Measurements from ENCODE around the gene USF1.
"Not testable (repeated sequence)": the region's sequence is repeated elsewhere in the genome, so short reads cannot be mapped to it uniquely, and the experiment has no call there.

USF1 gene

DNA sequence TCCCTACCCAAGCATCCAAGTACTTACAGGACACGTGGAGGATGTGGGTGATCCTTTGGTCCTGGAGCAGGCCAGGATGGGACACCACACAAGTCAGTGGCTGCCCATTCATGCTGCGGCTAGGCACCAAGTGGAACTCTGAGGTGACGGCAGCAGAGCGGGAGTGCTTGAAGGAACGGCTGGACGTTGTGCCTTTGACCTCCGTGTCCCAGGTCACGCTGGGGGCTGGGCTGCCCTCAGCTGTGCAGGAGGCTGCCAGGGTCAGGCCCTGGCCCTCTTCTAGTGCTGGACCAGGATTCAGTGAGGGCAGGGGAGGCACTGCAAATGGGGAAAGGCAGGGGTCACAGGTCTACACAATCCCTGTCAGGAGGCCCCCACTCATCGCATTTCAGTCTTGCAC lies 31.6 kb upstream of the USF1 start:
- DNase-seq = no peak

DNA sequence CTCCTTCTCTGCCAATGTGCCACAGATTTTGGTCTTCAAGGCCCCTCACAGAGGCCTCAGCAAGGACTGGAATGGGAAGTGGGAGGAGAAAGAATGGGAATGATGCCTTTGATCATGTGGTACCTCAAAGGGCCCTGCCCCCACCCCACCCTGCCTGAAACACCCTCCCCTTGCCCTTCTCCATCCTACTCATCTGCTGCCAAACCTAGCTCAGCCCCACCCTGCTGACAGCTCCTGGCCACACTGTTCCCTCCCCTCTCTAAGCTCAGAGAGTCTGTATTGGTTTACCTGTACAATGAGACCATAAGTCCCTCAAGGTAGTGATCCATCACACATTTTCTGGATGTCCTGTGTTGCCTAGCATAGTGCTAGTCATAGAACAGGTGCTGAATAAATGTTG lies 30.6 kb upstream of the USF1 start:
- DNase-seq = no peak

DNA sequence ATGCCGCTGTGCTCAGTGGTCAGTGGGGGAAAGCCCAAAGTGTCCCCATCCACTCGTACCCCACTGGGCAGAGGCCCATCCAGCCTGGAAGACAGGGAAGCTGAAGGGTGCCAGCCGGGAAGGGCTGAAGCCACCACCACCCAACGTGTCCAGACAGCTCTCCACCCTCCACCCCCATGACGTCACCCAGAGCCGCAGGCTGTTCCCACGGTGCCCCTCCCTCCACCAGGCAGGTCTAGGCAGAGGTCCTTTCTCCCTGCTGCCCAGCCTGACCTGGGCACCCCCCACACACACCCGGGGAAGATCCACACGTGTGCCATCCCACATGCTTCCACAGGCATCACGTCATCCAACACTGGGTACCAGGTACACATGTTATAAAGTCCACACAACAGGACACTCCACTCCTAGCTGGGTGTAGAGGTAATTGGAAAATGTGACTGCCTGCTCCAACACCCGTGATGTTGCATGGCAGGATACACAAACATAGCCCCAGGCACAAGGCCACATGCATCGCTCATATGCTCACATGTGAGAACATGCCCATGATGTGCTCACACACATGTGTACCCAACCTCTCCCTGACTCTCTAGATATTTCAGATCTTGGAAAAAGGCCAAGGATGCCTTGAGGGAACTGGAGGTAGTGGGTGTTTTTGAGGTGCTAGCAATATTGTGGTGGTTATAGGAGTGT lies 29.0 kb upstream of the USF1 start:
- DNase-seq = no peak

DNA sequence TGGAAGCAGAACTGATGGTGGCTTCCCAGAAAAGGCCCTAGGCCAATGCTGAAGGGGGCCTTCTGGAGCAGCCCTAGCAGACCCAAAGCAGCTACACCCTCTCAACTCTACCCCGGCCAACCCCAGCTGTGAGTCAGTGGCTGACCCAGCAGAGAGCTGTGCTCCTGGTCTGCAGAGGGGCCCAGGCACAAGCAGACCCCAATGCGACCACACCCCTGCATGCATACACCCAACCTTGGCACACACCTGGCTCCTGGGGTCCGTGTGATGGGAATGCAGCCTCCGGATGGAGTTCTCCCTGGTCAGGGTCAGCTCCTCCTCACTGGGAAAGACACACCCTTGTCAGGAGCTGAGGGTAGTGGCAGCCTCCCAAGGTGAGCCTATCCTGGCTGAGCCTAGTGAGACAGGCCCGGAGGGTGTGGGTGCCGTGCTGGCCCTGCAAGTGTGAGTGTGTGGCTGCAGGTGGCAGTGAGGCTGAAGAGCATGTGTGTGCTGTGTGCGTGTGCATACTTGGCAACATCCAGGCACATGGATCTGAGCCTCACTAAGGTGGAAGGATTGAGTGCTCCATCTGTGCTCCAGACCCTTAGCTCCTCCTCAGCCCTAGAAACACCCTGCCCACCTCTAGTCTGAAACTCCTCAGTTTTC lies 27.8 kb upstream of the USF1 start:
- DNase-seq = no peak

DNA sequence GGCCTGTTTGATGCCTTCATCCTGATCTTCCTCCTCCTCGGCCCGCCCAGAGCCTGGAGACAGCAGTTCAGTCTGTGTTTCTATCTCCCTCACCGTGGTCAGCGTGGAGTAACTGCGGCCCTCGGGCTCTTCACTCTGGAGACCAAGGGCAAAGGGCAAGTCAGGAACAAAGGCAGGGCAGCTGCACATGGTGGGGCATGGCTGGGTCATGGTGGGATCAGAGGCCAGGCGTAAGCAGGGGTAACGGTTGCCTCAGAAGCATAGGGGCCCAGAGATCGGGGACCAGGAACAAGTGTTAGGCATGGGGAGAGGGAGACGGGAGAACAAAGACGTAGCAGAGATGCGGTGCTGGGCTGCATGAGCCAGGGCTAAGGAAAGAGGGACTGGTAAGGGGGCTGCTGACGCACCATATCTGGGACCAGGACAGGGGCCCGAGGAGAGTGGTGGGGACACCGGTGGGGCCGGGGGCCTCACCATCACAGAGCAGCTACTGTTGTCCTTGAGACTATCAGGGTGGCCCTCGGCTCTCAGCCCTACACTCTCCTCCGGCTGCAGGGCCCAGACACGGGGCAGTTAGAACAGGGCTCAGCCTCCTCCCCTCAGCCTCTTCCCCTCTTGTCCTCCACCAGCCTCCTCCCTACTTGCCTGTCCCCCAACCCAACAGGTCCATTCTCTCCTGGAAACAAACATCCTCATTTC lies 27.1 kb upstream of the USF1 start:
- DNase-seq = no peak

DNA sequence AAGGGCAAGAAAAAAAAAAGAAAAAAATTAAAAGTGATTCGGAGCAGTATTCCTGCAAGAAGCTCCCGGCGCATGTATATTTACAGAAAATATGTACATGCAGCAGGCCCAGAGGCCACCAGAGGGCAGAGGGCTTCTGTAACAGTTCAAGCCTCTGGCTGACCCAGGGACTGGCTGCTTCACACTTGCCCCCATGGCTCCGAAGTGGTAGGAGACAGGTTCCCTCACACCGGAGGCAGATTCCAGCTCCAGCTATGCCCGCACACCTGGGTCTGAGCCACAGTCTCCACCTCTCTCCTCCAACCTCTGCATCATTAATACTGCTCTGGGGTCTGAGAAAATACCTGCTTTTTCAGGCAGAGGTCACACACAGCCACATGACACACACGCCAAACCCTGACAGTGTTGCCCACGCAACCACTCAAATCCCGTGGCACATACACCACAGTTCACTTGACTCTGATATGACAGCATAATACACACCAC lies 26.2 kb upstream of the USF1 start:
- peak; percentile 48 for DNase-seq

DNA sequence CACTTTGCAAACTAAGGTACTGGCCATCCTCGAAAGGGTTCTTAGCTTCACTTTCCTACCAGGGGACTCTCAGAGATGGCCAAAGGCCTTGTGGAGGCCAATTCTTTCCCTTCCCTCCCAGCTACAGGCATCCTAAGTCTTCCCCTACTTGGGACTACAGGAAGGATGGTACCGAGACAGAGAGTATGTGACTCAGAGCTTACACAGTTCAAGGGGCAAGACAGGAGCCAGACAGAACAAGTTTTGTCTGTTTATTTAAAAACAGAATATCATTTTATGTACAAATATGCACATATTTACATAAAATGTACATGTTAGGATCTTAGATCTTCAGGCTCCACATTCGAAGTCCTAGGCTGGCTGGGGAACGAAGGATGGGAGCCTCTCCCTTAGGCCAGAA lies 25.0 kb upstream of the USF1 start:
- no peak for DNase-seq

DNA sequence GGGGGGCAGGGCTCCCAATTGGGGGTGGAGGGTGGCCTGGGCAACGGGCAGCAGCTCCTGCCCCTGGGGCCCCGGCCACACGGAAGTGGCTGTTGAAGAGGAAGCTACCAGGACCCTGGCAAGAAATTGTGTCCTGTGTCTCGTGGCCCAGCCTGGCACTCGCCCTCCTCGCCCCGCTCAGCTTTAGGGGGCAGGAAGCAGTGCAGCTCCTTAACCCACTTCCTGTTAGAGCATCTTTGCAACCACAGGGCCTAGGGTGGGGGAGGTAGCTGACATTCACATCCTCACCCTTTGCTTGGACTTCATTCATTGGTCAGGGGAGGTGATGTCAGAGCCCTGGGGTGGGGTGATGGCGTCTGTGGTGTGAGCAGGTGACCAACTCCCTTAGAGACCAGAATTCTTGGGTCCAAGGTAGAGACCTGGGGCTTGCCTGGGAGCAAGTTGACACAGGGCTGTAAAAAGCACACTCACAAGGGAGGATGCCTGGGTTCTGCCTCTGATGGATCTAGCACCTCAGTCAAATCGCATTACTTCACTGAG lies 24.0 kb upstream of the USF1 start, which contains the start of gene ARHGAP30:
TSS of gene ARHGAP30 (minus strand) at position 161 of the 540 bp plus-strand sequence. CDS start 267 bp downstream, outside the sequence.
- DNase-seq = peak; percentile 65

DNA sequence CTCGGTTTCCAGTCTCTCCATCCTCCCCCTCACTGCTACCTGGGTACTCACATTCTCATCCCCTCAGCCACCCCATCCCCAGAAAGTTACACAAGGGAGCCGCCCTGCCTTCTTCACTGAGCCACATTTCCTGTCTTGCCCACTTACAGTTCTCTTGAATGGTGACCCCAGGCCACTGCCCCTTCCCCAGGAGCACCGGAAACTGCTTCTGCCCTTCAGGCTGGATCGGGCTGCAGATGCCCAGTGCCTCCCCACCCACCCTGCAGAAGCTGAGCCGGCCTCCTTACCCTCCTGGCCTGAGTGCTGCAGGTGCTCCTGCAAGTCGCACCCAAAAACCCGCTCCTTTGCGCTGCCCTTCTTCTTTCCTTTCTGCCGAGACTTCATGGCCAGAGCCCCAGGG lies 23.5 kb upstream of the USF1 start:
- no peak for DNase-seq

DNA sequence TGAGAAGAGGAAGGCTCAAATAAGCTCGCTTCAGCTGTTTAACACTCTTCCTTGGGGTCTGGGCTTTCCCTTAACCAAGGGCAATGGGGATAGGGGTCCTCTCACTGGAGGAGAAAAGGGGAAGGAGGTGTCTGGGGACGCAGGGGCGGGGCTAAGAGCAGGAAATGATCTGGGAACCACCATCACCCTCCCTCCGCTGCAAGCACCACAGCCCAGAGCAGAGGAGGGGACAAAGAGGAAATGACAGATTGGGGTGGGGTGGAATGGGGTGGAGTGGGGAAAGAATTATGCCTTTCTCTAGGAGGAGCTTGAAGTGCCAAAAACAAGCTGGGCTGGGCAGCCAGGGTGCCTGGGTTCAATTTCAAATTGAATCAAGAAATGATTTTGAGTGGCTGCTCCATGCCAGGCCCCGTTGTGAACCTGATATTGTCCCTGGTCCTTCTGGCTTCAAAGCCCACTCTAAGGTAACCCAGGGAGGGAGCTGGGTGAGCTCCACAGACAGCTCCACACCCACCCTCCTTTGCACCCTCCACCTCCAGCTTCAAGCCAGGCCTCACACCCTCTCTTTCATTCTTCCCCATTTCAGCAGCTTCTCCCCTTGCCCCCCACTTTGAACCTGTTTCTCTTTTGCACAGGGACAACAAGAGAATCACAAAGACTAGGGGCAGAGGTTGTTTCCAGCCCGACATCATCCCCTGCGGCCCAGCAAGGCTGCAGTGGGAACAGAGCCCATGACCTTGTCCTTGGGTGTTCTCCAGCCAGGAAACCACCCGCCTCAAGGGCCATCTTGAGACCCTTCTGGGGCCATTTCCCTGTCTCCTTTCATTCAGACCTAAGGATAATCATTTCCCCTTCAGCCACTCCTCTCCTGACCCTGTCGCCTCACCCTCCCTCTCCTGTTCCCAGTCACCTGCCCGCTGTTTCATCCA lies 22.8 kb upstream of the USF1 start:
- peak; percentile 69 for DNase-seq

DNA sequence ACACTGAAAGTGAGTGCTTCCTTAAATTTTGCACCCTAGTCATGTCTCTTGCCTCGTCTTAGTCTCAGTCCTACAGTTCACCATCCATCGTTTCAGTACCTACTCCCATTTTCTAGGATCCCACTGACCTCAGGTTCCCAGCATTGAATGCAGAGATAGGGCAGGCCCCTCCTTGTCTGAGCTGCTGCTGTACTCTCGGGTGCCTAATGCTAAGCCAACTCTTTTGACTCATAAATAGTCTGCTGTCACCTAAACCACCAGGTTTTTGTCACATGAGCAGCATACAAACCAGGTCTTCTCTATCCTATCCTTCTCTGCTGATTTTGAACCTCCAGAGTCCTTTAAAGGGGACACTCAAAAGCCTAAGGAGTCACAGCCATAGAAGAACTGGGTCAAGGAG lies 20.9 kb upstream of the USF1 start:
- DNase-seq = no peak

DNA sequence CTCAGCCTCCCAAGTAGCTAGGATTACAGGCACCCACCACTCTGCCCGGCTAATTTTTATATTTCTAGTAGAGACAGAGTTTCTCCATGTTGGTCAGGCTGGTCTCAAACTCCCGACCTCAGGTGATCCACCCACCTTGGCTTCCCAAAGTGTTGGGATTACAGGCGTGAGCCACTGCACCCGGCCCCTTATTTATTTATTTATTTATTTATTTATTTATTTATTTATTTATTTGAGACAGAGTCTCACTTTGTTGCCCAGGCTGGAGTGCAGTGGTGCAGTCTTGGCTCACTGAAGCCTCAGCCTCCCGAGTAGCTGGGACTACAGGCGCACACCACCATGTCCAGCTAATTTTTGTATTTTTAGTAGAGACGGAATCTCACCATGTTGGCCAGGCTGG lies 19.9 kb upstream of the USF1 start:
- DNase-seq = not testable (repeated sequence)

DNA sequence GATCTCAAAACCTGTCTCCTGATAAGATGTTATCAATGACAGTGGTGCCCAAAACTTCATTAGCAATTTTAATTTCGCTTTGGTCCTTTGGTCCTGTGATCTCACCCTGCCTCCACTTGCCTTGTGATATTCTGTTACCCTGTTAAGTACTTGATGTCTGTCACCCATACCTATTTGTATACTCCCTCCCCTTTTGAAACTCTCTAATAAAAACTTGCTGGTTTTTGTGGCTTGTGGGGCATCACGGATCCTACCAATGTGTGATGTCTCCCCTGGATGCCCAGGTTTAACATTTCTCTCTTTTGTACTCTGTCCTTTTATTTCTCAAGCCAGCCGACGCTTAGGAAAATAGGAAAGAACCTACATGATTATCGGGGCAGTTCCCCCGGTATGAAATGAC lies 18.2 kb upstream of the USF1 start:
- DNase-seq = not testable (repeated sequence)

DNA sequence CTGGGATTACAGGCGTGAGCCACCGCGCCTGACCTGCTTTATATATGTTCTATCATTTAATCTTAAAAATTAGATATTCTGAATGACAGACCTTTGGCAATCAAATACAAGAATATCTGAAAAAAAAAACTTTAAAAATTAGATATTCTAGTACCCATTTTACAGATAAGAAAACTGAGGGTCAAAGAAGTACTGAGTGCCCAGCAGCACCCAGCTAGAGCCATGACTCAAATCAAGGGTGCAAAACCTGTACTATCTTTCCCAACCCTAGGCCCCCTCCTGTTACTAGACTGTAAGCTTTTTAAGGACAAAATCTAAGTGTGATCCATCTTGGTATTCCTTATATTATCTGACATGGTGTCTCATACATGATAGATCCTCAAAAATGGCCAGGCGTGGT lies 15.6 kb upstream of the USF1 start:
- DNase-seq = no peak

DNA sequence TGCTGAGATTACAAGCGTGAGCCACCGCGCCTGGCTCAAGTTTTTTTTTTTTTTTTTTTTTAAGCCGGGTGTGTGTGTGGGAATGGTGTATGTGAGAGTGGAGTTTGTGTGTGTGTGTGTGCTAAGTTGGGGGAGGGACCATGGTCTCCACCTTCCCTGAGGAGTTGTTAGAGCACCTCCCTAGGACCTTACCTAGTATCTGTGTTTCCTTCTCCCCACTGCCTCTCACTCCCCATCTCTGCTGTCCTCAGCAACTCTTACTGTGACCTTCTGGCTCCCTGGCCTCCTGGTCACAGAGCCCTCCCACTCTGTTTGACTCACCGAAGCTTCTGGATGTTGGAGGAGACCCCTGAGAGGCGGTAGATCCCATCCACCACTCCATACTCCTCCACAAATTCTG lies 13.5 kb upstream of the USF1 start:
- no peak for DNase-seq

DNA sequence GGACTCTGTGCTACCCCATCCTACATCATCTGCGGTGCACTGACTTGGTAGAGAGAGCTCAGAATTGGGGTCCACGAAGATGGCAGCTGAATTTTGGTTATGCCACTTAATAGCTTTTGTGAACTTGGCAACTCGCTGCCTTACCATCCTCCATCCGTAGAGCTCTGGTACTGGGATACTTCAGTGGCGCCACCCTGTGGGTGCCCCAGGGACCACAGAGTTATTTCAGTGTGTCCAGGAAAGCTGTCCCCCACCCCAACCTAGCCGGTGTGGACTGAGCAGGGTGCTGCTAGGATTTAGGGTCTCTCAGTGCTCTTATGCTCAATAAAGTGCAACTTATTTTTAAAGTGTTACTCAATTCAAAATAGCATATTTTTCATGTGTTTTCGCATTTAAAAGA lies 9.0 kb upstream of the USF1 start:
- no peak for DNase-seq

DNA sequence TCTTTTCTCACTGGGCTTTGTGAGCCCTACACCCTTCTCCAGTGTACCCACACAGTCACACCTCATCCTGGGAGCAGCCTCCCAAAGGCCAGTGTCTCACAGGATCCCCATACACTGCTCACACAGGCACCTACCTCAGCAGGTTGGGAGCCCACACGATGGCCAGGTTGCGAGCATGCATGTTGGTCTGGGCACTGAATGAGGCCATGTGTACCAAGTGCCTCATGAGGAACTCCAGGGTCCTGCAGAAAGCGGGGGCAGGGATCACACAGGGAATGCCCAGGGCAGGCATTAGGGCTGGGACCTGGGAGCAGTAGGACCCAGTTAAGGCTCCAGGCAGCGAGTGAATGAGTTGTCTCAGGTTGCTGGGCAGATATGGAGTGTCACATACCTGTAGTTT lies 8.5 kb upstream of the USF1 start:
- DNase-seq = no peak

DNA sequence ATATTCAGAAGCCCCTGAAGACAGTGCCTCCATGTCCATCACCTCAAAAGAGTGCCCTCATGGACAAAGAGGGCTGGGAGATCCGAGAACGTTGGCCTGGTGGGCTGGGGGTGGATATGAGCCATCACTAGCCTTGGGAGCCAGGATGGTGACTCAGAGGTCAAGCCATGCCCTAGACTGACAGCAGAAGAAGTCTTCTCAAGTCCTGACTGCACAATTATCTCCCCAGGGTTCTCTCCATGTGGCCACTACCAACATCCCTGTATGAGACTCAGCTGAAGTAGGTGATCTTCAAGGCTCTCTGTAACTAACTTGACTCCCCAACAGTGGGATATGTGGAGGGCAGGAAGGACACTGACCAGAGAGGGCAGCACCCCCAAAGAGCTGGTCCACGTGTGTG lies 7.1 kb upstream of the USF1 start:
- DNase-seq = no peak

DNA sequence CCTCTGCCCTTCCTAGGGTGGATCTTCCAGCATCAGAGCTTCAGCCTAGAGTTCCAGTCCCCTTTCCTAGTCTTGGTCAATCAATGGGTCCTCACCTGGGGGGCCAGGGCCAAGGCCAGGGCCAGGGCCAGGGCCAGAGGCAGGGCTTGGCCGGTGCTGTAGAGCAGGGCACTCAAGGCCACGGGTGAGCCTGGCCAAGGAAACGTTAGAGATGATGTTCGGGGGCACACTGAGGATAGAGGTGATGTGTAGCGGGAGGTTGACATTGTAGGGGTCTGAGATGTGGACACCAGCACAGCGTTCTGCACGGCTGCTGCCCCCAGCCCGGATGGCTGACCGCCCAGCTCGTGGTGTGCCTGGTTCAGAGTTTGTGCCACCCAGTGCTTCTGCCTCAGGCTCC lies 5.4 kb upstream of the USF1 start:
- DNase-seq = no peak

DNA sequence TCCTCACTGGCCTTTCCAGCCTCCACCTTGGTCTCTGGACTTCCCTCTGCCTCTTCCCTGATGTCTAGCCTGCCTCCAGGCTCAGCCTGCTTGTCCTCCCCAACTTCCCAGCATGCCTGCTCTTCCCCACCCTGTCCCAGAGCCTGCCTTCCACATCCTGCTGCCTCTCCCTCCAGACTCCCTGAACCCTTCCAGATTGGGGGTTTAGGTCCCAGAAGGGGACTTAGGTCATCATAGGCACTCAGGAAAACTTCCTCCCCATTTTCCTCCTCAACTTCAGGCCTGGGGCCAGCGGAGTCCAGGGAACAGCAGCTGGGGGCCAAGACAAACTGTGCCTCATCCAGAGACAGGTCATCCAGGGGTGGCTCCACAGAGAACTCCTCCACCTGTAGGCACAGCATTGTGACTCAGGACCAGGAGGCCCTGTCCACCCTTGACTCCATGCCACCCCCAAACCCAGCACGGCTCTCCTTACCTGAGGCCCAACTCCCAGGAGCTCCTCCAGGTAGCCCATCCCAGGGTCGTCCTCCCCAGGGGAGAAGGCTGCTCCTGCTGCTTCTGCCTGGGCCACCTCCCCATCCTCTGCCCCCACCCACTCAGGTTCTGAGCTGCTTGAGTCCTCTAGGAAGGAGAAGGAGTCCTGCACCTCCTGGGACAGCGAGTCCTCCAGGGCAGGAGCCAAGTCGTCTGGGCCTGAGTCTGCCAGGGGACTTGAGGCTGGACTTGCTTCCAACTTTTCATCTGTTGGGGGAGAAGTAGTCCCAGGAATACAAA lies 3.4 kb upstream of the USF1 start:
- DNase-seq = no peak

Data from stimulated activated CD4-positive, alpha-beta T cell treated with anti-CD3 and anti-CD28 coated beads, Interleukin-4, amount 100 ng/mL, for 1 hour (primary cell).